ENCODE measurements around the gene AATF. TPM values are rescaled to one million over a fixed set of nuclear protein-coding genes. Genes with fewer than 3 reads are reported as not detected.

The AATF gene
- total and polyA plus RNA-seq, 2 of the 8 experiments (the other 6 are each of a cell fraction or from before 2014, with no cell fraction given), result 20.1 to 62.8 TPM

DNA sequence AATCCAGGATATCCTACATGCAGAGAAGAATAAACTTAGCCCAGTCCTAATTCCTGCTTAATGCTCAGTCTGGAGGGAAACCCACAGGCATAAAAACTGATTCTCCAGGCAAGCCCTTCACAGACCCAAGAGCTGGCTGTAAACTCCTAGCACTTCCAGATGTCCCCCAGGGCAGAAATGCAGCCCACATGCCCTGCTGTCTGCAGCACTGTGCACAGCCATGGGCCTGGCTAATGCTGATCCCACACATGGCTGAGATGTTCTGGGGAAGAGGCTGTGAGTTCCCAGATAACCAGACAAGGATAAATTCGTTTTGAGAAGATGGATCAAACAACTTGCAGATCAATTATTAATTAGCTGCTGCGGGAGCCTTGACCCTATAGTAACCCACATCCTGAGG, 148.4 kb downstream of the AATF start (continued):
- TF ChIP-seq, protein P1, sequence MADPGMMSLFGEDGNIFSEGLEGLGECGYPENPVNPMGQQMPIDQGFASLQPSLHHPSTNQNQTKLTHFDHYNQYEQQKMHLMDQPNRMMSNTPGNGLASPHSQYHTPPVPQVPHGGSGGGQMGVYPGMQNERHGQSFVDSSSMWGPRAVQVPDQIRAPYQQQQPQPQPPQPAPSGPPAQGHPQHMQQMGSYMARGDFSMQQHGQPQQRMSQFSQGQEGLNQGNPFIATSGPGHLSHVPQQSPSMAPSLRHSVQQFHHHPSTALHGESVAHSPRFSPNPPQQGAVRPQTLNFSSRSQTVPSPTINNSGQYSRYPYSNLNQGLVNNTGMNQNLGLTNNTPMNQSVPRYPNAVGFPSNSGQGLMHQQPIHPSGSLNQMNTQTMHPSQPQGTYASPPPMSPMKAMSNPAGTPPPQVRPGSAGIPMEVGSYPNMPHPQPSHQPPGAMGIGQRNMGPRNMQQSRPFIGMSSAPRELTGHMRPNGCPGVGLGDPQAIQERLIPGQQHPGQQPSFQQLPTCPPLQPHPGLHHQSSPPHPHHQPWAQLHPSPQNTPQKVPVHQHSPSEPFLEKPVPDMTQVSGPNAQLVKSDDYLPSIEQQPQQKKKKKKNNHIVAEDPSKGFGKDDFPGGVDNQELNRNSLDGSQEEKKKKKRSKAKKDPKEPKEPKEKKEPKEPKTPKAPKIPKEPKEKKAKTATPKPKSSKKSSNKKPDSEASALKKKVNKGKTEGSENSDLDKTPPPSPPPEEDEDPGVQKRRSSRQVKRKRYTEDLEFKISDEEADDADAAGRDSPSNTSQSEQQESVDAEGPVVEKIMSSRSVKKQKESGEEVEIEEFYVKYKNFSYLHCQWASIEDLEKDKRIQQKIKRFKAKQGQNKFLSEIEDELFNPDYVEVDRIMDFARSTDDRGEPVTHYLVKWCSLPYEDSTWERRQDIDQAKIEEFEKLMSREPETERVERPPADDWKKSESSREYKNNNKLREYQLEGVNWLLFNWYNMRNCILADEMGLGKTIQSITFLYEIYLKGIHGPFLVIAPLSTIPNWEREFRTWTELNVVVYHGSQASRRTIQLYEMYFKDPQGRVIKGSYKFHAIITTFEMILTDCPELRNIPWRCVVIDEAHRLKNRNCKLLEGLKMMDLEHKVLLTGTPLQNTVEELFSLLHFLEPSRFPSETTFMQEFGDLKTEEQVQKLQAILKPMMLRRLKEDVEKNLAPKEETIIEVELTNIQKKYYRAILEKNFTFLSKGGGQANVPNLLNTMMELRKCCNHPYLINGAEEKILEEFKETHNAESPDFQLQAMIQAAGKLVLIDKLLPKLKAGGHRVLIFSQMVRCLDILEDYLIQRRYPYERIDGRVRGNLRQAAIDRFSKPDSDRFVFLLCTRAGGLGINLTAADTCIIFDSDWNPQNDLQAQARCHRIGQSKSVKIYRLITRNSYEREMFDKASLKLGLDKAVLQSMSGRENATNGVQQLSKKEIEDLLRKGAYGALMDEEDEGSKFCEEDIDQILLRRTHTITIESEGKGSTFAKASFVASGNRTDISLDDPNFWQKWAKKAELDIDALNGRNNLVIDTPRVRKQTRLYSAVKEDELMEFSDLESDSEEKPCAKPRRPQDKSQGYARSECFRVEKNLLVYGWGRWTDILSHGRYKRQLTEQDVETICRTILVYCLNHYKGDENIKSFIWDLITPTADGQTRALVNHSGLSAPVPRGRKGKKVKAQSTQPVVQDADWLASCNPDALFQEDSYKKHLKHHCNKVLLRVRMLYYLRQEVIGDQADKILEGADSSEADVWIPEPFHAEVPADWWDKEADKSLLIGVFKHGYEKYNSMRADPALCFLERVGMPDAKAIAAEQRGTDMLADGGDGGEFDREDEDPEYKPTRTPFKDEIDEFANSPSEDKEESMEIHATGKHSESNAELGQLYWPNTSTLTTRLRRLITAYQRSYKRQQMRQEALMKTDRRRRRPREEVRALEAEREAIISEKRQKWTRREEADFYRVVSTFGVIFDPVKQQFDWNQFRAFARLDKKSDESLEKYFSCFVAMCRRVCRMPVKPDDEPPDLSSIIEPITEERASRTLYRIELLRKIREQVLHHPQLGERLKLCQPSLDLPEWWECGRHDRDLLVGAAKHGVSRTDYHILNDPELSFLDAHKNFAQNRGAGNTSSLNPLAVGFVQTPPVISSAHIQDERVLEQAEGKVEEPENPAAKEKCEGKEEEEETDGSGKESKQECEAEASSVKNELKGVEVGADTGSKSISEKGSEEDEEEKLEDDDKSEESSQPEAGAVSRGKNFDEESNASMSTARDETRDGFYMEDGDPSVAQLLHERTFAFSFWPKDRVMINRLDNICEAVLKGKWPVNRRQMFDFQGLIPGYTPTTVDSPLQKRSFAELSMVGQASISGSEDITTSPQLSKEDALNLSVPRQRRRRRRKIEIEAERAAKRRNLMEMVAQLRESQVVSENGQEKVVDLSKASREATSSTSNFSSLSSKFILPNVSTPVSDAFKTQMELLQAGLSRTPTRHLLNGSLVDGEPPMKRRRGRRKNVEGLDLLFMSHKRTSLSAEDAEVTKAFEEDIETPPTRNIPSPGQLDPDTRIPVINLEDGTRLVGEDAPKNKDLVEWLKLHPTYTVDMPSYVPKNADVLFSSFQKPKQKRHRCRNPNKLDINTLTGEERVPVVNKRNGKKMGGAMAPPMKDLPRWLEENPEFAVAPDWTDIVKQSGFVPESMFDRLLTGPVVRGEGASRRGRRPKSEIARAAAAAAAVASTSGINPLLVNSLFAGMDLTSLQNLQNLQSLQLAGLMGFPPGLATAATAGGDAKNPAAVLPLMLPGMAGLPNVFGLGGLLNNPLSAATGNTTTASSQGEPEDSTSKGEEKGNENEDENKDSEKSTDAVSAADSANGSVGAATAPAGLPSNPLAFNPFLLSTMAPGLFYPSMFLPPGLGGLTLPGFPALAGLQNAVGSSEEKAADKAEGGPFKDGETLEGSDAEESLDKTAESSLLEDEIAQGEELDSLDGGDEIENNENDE (IDR thresholded peaks at IDR 0.05; ENCODE audit: insufficient replicate concordance, low read length), result no peak

Measured in H1 (cell line).